GM06990 (cell line): ENCODE measurements around the gene TTC24.
A peak's percentile ranks its signal among the peaks of the same experiment; 100 is the strongest.

ENCODE experiments used
- DNase-seq: peaks from one replicate; pipeline ENCODE4 v3.0.0-alpha.2; 2011; ENCODE audit not compliant: insufficient read length; ENCODE audit errors: extremely low read depth
- H3K27me3 ChIP-seq: replicated peaks from 2 replicates; pipeline ENCODE4 v1.6.0; 2011; ENCODE audit warnings: low read length; ENCODE audit not compliant: control insufficient read depth, insufficient read depth
- H3K36me3 ChIP-seq: 2 replicates; pipeline ENCODE4 v1.5.1; 2011; ENCODE audit warnings: low read length; ENCODE audit not compliant: control insufficient read depth, insufficient read depth
- H3K4me3 ChIP-seq: replicated peaks from 2 replicates; pipeline ENCODE4 v1.5.1; 2011; ENCODE audit warnings: low read depth, mild to moderate bottlenecking, control low read depth, low read length
- TF ChIP-seq, protein P1 (sequence below): IDR thresholded peaks from 2 replicates; pipeline ENCODE4 v1.5.1; 2011; ENCODE audit warnings: low read length, control low read depth, mild to moderate bottlenecking, inconsistent platforms; ENCODE audit not compliant: insufficient read depth, poor library complexity, severe bottlenecking

The TTC24 gene

DNA sequence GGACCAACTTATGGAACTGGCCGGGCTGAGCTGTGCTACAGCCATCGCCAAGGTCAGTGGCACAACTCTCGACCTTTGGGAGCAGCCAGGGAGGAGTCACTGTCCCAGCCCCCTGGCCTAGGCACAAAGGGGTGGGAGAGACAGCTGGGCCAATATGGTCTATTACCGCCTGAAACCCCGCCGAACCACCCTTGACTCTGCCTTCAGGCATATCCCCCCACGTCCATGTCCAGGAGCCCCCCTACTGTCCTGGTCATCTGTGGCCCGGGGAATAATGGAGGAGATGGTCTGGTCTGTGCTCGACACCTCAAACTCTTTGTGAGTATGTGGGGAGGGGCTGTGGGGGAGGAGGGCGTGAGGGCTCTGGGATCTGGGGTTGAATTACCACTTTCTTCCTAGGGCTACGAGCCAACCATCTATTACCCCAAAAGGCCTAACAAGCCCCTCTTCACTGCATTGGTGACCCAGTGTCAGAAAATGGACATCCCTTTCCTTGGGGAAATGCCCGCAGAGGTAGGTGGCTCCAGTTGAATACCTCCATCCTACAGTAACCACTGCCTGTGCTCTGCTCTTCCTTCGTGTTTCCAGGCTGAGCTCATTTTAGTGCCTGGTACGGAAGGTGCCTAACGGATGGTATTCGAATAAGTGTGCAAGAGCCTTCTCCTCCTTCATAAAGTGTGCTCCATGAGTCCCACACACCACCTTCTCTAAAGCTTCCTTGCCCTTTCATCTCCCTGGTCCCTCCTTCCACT, 12.8 kb downstream of the TTC24 start:
- Histone ChIP-seq H3K36me3 (peaks cover 12% of the 10 kb centered on the region), H3K4me3 (peak overlapping the region; percentile 77), H3K27me3 (no peaks in the 10 kb centered on the region)
- DNase-seq = no peak
- TF ChIP-seq, protein P1, sequence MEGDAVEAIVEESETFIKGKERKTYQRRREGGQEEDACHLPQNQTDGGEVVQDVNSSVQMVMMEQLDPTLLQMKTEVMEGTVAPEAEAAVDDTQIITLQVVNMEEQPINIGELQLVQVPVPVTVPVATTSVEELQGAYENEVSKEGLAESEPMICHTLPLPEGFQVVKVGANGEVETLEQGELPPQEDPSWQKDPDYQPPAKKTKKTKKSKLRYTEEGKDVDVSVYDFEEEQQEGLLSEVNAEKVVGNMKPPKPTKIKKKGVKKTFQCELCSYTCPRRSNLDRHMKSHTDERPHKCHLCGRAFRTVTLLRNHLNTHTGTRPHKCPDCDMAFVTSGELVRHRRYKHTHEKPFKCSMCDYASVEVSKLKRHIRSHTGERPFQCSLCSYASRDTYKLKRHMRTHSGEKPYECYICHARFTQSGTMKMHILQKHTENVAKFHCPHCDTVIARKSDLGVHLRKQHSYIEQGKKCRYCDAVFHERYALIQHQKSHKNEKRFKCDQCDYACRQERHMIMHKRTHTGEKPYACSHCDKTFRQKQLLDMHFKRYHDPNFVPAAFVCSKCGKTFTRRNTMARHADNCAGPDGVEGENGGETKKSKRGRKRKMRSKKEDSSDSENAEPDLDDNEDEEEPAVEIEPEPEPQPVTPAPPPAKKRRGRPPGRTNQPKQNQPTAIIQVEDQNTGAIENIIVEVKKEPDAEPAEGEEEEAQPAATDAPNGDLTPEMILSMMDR = no peak

DNA sequence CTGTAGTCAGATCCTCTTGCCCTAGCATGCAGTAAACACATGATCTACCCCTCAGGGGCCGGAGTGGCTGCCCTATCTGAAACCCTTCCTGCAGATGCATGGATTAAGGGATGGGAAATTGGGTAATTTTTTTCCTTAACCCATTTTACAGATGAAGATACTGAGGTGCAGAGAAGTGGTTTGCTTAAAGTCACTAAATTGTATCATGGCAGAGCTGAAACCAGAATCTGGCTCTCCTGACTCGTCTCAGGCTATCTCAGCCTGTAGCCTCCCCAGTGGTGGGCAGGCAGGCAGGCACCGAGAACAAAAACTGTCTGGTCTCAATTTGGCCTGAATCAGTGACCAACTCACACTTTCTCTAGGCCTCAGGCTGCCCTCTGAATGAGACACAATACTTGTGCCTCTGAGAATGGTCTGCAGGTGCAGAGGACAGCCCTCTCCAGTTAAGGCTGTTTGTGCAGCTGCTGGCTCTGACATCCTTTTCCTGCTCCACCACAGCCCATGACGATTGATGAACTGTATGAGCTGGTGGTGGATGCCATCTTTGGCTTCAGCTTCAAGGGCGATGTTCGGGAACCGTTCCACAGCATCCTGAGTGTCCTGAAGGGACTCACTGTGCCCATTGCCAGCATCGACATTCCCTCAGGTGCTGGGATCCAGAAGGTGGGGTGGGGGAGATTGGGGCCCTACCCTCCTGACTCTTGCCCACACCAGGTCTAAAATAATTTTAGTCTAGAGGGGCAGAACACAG, 13.6 kb downstream of the TTC24 start:
- H3K36me3 ChIP-seq = peaks cover 16% of the 10 kb centered on the region
- H3K27me3 ChIP-seq = no peaks in the 10 kb centered on the region
- DNase-seq = no peak
- H3K4me3 ChIP-seq = no peak overlapping the region
- TF ChIP-seq, protein P1 = no peak

DNA sequence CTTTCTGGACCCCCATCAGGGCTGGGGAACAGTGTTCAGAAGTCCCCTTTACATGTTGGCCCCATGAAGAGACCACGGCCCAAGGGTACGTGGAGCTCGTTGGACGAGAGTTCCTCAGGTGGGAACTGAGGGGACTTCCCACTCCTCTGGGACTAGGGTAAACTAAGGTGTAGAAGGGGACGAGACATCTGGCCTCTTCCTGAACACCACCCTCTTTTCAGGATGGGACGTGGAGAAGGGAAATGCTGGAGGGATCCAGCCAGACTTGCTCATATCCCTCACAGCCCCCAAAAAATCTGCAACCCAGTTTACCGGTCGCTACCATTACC, 14.1 kb downstream of the TTC24 start:
- H3K36me3 ChIP-seq = peaks cover 20% of the 10 kb centered on the region
- DNase-seq = no peak
- TF ChIP-seq, protein P1 = no peak
- H3K27me3 ChIP-seq = no peaks in the 10 kb centered on the region
- H3K4me3 ChIP-seq = no peak overlapping the region

DNA sequence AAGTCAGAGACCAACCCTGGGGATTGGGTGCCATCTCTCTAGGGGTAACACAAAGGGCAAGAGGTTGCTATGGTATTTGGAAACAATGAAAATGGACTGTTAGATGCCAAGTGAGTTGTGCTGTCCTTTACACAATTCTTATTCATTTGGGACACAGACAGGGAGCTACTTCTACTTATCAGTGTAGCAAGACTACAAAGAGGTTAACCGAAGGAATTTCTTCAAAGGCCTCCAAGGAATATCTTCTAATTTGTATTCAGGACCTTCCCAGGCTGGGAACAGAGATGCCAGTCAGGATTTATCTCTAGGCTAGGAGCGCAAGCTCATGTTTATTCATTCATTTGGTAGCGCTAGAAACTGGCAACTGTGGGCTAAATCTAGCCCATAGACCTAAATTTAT, 14.7 kb downstream of the TTC24 start:
- Histone ChIP-seq H3K4me3 (no peak overlapping the region), H3K36me3 (peaks cover 20% of the 10 kb centered on the region), H3K27me3 (no peaks in the 10 kb centered on the region)
- TF ChIP-seq, protein P1 = no peak
- DNase-seq = no peak

DNA sequence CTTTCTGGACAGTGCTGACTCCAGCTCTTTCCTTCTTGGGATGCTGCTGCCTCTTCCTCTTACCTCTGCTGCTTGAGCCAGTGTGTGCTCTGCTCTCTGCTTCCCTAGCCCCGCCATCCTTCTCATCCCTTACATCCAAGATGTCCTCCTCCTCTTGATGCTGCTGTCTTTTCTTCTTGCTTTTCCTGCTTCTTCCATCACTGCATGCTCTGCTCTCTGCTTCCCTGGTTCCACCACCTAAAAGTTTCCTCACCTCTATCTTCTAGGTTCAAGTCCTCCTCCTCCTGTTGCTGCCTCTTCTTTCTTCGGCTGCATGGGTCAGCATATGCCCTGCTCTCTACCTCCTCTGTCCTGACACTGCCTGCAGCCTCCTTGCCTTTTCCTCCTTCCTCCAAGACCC, 15.5 kb downstream of the TTC24 start:
- no peak for DNase-seq
- no peak overlapping the region for H3K4me3 ChIP-seq
- H3K27me3 ChIP-seq = no peaks in the 10 kb centered on the region
- TF ChIP-seq, protein P1 = no peak
- H3K36me3 ChIP-seq = peaks cover 20% of the 10 kb centered on the region
